K562 (cell line): ENCODE measurements around the gene PALM3.

Source experiments
- ESRRA ChIP-seq: fragments of 450-650 bp; IDR thresholded peaks from 2 replicates; pipeline ENCODE4 v1.6.1; 2014; ENCODE audit warnings: low read depth, mild to moderate bottlenecking, moderate library complexity, borderline replicate concordance
- ZEB2 ChIP-seq: fragments of 450-650 bp; IDR thresholded peaks from 2 replicates; pipeline ENCODE4 v1.6.1; 2016
- ZNF124 ChIP-seq: sonication (generic); formaldehyde crosslinking; IDR thresholded peaks from 2 replicates; pipeline ENCODE4 v1.8.1; 2022; ENCODE audit warnings: missing genetic modification reagents
- TF ChIP-seq, protein P1 (sequence below), 3 experiments: IDR thresholded peaks in 2 of 3; conservative IDR thresholded peaks in 1 of 3; 2 replicates each; pipeline ENCODE4 v1.5.1; 2011 to 2012; ENCODE audit warnings: low read length in 3 of 3, mild to moderate bottlenecking in 3 of 3, control low read depth in 2 of 3, improper control_type of control experiment in 1 of 3, inconsistent platforms in 1 of 3, low read depth in 1 of 3, mixed read lengths in 1 of 3, moderate library complexity in 1 of 3; ENCODE audit not compliant: insufficient read depth in 2 of 3

DNA sequence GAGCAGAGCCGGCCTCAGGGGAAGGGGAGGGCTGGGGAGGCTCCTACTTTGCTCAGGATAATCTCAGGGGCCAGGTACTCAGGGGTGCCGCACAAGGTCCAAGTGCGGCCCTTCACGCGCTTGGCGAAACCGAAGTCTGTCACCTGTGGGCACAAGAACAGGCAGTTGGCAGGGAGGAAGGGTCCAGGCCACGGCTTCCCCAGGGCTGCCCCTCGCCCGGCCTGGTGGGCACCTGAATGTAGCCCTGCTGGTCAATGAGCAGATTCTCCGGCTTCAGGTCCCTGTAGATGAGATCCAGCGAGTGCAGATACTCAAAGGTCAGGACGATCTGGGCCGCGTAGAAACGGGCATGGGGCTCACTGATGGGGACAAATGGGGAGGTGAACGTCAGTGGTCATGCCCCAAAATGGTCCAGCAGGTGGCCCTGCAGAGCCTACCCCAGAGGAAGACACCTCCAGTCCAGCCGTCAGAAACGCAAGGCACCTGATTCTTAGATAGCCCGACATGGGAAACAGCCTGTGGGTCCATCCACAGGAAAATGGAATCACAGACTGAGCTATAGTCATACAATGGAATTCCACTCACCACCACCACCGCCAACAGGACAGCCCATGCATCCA, 35.8 kb upstream of the PALM3 start:
- no peak for TF ChIP-seq ESRRA
- TF ChIP-seq, protein P1, sequence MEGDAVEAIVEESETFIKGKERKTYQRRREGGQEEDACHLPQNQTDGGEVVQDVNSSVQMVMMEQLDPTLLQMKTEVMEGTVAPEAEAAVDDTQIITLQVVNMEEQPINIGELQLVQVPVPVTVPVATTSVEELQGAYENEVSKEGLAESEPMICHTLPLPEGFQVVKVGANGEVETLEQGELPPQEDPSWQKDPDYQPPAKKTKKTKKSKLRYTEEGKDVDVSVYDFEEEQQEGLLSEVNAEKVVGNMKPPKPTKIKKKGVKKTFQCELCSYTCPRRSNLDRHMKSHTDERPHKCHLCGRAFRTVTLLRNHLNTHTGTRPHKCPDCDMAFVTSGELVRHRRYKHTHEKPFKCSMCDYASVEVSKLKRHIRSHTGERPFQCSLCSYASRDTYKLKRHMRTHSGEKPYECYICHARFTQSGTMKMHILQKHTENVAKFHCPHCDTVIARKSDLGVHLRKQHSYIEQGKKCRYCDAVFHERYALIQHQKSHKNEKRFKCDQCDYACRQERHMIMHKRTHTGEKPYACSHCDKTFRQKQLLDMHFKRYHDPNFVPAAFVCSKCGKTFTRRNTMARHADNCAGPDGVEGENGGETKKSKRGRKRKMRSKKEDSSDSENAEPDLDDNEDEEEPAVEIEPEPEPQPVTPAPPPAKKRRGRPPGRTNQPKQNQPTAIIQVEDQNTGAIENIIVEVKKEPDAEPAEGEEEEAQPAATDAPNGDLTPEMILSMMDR (IDR thresholded peaks at IDR 0.05 in 2 of 3, conservative IDR thresholded peaks at IDR 0.05 in 1 of 3; ENCODE audit: insufficient read depth in 2 of 3, low read depth in 1 of 3, low read length in 3 of 3) = peak; percentile 61 to 65 (median 63)
- no peak for TF ChIP-seq ZNF124
- TF ChIP-seq ZEB2 = no peak
